Adrenal gland (tissue), 12 donors: Measurements from ENCODE around the gene KIFC3. TPM values are rescaled to one million over a fixed set of nuclear protein-coding genes. Genes with fewer than 3 reads are reported as not detected.
A peak's percentile ranks its signal among the peaks of the same experiment; 100 is the strongest.

ENCODE experiments used
- DNase-seq, 7 donors: peaks; one replicate each; pipeline ENCODE4 v3.0.0-alpha.2; 2019 to 2020
- H3K27ac ChIP-seq, 5 donors: fragments of 200-600 bp; sonication (generic) in 4 of 5; 1 replicate in 3 of 5; 2 replicates in 2 of 5; pipeline versions ENCODE4 v1.5.1 to v1.8.0; 2016 to 2020; ENCODE audit warnings: mild to moderate bottlenecking in 1 of 5
- H3K27me3 ChIP-seq: fragments of 200-600 bp; 2 replicates; pipeline ENCODE4 v1.8.0; 2021
- H3K36me3 ChIP-seq, 2 donors: fragments of 200-600 bp; replicated peaks in 1 of 2; 1 replicate in 1 of 2; 2 replicates in 1 of 2; pipeline versions ENCODE4 v1.5.1 to v1.8.0; 2018 to 2022
- H3K4me1 ChIP-seq, 2 donors: fragments of 200-600 bp; replicated peaks in 1 of 2; 1 replicate in 1 of 2; 2 replicates in 1 of 2; pipeline versions ENCODE4 v1.5.1 to v1.8.0; 2018 to 2021
- H3K4me3 ChIP-seq, 4 donors: fragments of 200-600 bp; sonication (generic) in 3 of 4; one replicate each; pipeline ENCODE4 v1.5.1; 2016 to 2018
- H3K9me3 ChIP-seq, 3 donors: fragments of 200-600 bp; sonication (generic) in 1 of 3; replicated peaks in 1 of 3; 1 replicate in 2 of 3; 2 replicates in 1 of 3; pipeline versions ENCODE4 v1.5.1 to v1.8.0; 2016 to 2021
- CTCF ChIP-seq, 6 experiments: fragments of 450-650 bp in 4 of 6; fragments of 200-600 bp in 2 of 6; sonication (generic) in 1 of 6; IDR thresholded peaks; 1 replicate in 5 of 6; 2 replicates in 1 of 6; pipeline versions ENCODE4 v1.5.1 to v1.8.0; 2016 to 2021; ENCODE audit warnings: antibody characterized with exemption in 6 of 6, mild to moderate bottlenecking in 2 of 6, moderate library complexity in 1 of 6
- POLR2A ChIP-seq, 2 donors: fragments of 450-650 bp; IDR thresholded peaks; one replicate each; pipeline ENCODE4 v1.6.1; 2017; ENCODE audit warnings: antibody characterized with exemption in 2 of 2, mild to moderate bottlenecking in 2 of 2, moderate library complexity in 1 of 2
- WGBS, 4 donors: extraction: QIAGEN DNeasy Blood & Tissue Kit in 2 of 4; methylation state at CpG; one replicate each; pipeline versions ENCODE4 v1.1.5 to v1.1.7; 2013 to 2017; 5-methylcytosine and 5-hydroxymethylcytosine counted together
- intact Hi-C, 2 donors: fragments of 100-400 bp; cut with DNase I; formaldehyde crosslinking; loops; one replicate each; pipeline versions ENCODE4 v1.14.1 to v1.15.0; 2022 to 2023
- polyA plus RNA-seq, 3 donors: library from polyadenylated mRNA; stranded (reverse); fragments of 200-250 nt in 2 of 3; fragments of 350-450 nt in 1 of 3; fragmentation: Illumina TruSeq in 1 of 3; extraction: RNeasy Lipid Tissue Mini Kit (QIAGEN cat#74804) in 1 of 3; gene quantifications; one replicate each; pipeline ENCODE4 v1.2.3, GENCODE V29; 2013 to 2014
- total RNA-seq, 9 donors: library from RNA; depleted of rRNA in 4 of 9; stranded (reverse); fragments of >200 nt in 4 of 9; fragments of 120-200 nt in 1 of 9; fragmentation: NEBNext Ultra II Directional in 1 of 9; extraction: Animal tissue kit (Norgen Biotek cat#: 25700) in 1 of 9; gene quantifications; one replicate each; pipeline versions ENCODE4 v1.1.0 to v1.2.4, GENCODE V29; 2013 to 2023
- donor health status: healthy with polysubstance abuse.
- donor health status: Bipolar disorder and iron deficiency.
- donor health status: DM: yes; HTN: yes; CAD: no.
- donor health status: DM: no; HTN: no; CAD: no.
- donor health status: DM: no; HTN: no; CAD: no.
- donor health status: DM: yes; HTN: yes; CAD: no.

The KIFC3 gene
- total and polyA plus RNA-seq, 12 donors, result 15.5 to 130 (median 60.0) TPM

- H3K36me3 ChIP-seq, result no peaks in the 10 kb centered on the region
- no peaks in the 10 kb centered on the region for H3K27me3 ChIP-seq
- H3K9me3 ChIP-seq, result no peaks in the 10 kb centered on the region
- DNase-seq, result peak; percentile 72 to 91 (median 88)
- peak overlapping the region in 4 of 5 donors; percentile 50 to 83 (median 56) for H3K27ac ChIP-seq
- no peak for TF ChIP-seq CTCF (IDR thresholded peaks at IDR 0.05)
- TF ChIP-seq POLR2A (IDR thresholded peaks at IDR 0.05), result peak in 1 of 2 donors; percentile 56
- peaks cover 4 to 46% of the 10 kb centered on the region in 2 donors for H3K4me1 ChIP-seq
- no peak overlapping the region for H3K4me3 ChIP-seq
- 3 to 6% (median 4%) methylated on average over 16 of the region's 16 CpGs for WGBS, 4 donors
- intact Hi-C loops, result no loop called here
Measured at GRCh38 chr16:57807968-57808528, 5.8 kb upstream of the KIFC3 start.

- intact Hi-C loops, result no loop called here
- Histone ChIP-seq H3K36me3 (no peaks in the 10 kb centered on the region), H3K27ac (peak overlapping the region in 4 of 5 donors; percentile 50 to 83 (median 56)), H3K27me3 (no peaks in the 10 kb centered on the region), H3K4me3 (no peak overlapping the region), H3K4me1 (peaks cover 4 to 52% of the 10 kb centered on the region in 2 donors), H3K9me3 (no peaks in the 10 kb centered on the region)
- WGBS, 4 donors, result 66 to 78% (median 76%) methylated on average over 6 to 7 of the region's 7 CpGs
- TF ChIP-seq POLR2A (IDR thresholded peaks at IDR 0.05), result no peak
- no peak for TF ChIP-seq CTCF (IDR thresholded peaks at IDR 0.05)
- DNase-seq, result no peak
Measured at GRCh38 chr16:57807252-57807967, 5.1 kb upstream of the KIFC3 start.

GRCh38 chr16:57805176-57805575 is 2.9 kb upstream of the KIFC3 start:
- no peaks in the 10 kb centered on the region for H3K9me3 ChIP-seq
- peak overlapping the region in 2 of 5 donors; percentile 0 to 46 for H3K27ac ChIP-seq
- H3K27me3 ChIP-seq, result no peaks in the 10 kb centered on the region
- WGBS, 4 donors, result 58 to 71% (median 63%) methylated on average over 5 to 6 of the region's 6 CpGs
- H3K4me1 ChIP-seq, result peaks cover 12 to 60% of the 10 kb centered on the region in 2 donors
- peak in 2 of 7 donors; percentile 44 to 48 for DNase-seq
- intact Hi-C loops, result no loop called here
- no peaks in the 10 kb centered on the region for H3K36me3 ChIP-seq
- H3K4me3 ChIP-seq, result no peak overlapping the region
- TF ChIP-seq POLR2A (IDR thresholded peaks at IDR 0.05), result no peak
- no peak for TF ChIP-seq CTCF (IDR thresholded peaks at IDR 0.05)

- Histone ChIP-seq H3K27ac (peak overlapping the region in 2 of 5 donors; percentile 89 to 94), H3K9me3 (no peaks in the 10 kb centered on the region), H3K36me3 (no peaks in the 10 kb centered on the region), H3K4me3 (no peak overlapping the region), H3K4me1 (peaks cover 14 to 61% of the 10 kb centered on the region in 2 donors), H3K27me3 (no peaks in the 10 kb centered on the region)
- peak in 1 of 7 donors; percentile 41 for DNase-seq
- intact Hi-C loops, result no loop called here
- 44 to 63% (median 56%) methylated on average over 5 of the region's 5 CpGs for WGBS, 4 donors
- no peak for TF ChIP-seq POLR2A (IDR thresholded peaks at IDR 0.05)
- no peak for TF ChIP-seq CTCF (IDR thresholded peaks at IDR 0.05)
Measured at GRCh38 chr16:57804111-57804837, 2.0 kb upstream of the KIFC3 start.
